Uterus (tissue), 4 donors: ENCODE results near the gene ZNF75A. TPM values are rescaled to one million over a fixed set of nuclear protein-coding genes. Genes with fewer than 3 reads are reported as not detected.
A peak's percentile ranks its signal among the peaks of the same experiment; 100 is the strongest.

ENCODE experiments used
- DNase-seq, 2 donors: peaks; one replicate each; pipeline ENCODE4 v3.0.0-alpha.2; 2019 to 2020
- H3K27ac ChIP-seq, 2 donors: fragments of 200-600 bp; sonication (generic); 1 replicate in 1 of 2; 2 replicates in 1 of 2; pipeline ENCODE4 v1.5.1; 2016 to 2018
- H3K27me3 ChIP-seq, 2 donors: fragments of 200-600 bp; sonication (generic); one replicate each; pipeline ENCODE4 v1.5.1; 2018 to 2019; ENCODE audit warnings: control low read depth in 1 of 2
- H3K36me3 ChIP-seq, 2 donors: fragments of 200-600 bp; sonication (generic); one replicate each; pipeline ENCODE4 v1.5.1; 2019; ENCODE audit warnings: control low read depth in 1 of 2
- H3K4me1 ChIP-seq, 2 donors: fragments of 200-600 bp; sonication (generic); one replicate each; pipeline ENCODE4 v1.5.1; 2018 to 2019; ENCODE audit warnings: control low read depth in 1 of 2
- H3K4me3 ChIP-seq, 2 donors: fragments of 200-600 bp; sonication (generic); 1 replicate in 1 of 2; 2 replicates in 1 of 2; pipeline ENCODE4 v1.5.1; 2018 to 2019; ENCODE audit warnings: mild to moderate bottlenecking in 1 of 2
- H3K9me3 ChIP-seq, 2 donors: fragments of 200-600 bp; sonication (generic); one replicate each; pipeline ENCODE4 v1.5.1; 2019; ENCODE audit warnings: control low read depth in 1 of 2
- POLR2A ChIP-seq, 2 donors: fragments of 450-650 bp; IDR thresholded peaks; one replicate each; pipeline ENCODE4 v1.6.1; 2016; ENCODE audit warnings: antibody characterized with exemption in 2 of 2, mild to moderate bottlenecking in 1 of 2, moderate library complexity in 1 of 2
- intact Hi-C: fragments of 100-400 bp; cut with DNase I; formaldehyde crosslinking; loops from one replicate; pipeline ENCODE4 v1.15.1; 2023; ENCODE audit warnings: low total_unique reads
- total RNA-seq, 4 donors: library from RNA; depleted of rRNA in 3 of 4; stranded (reverse); fragments of >200 nt in 3 of 4; gene quantifications; one replicate each; pipeline versions ENCODE4 v1.1.0 to v1.2.4, GENCODE V29; 2014 to 2023
- TF ChIP-seq, protein P1 (sequence below), 4 experiments: fragments of 200-600 bp in 2 of 4; fragments of 450-650 bp in 2 of 4; sonication (generic) in 2 of 4; IDR thresholded peaks; one replicate each; pipeline ENCODE4 v1.5.1; 2016 to 2019; ENCODE audit warnings: antibody characterized with exemption in 4 of 4, mild to moderate bottlenecking in 2 of 4, moderate library complexity in 1 of 4
- donor health status: DM: yes; HTN: yes; CAD: no.

ZNF75A gene
- total RNA-seq, 4 donors from 2014 or later: 8.8 to 54.5 (median 30.9) TPM

DNA sequence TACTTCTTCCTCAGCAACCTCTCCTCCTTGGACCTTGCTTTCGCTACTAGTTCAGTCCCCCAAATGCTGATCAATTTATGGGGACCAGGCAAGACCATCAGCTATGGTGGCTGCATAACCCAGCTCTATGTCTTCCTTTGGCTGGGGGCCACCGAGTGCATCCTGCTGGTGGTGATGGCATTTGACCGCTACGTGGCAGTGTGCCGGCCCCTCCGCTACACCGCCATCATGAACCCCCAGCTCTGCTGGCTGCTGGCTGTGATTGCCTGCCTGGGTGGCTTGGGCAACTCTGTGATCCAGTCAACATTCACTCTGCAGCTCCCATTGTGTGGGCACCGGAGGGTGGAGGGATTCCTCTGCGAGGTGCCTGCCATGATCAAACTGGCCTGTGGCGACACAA is 50.8 kb downstream of the ZNF75A start:
- TF ChIP-seq, protein P1, sequence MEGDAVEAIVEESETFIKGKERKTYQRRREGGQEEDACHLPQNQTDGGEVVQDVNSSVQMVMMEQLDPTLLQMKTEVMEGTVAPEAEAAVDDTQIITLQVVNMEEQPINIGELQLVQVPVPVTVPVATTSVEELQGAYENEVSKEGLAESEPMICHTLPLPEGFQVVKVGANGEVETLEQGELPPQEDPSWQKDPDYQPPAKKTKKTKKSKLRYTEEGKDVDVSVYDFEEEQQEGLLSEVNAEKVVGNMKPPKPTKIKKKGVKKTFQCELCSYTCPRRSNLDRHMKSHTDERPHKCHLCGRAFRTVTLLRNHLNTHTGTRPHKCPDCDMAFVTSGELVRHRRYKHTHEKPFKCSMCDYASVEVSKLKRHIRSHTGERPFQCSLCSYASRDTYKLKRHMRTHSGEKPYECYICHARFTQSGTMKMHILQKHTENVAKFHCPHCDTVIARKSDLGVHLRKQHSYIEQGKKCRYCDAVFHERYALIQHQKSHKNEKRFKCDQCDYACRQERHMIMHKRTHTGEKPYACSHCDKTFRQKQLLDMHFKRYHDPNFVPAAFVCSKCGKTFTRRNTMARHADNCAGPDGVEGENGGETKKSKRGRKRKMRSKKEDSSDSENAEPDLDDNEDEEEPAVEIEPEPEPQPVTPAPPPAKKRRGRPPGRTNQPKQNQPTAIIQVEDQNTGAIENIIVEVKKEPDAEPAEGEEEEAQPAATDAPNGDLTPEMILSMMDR (IDR thresholded peaks at IDR 0.05): no peak
- no peak for TF ChIP-seq POLR2A (IDR thresholded peaks at IDR 0.05)
- no peaks in the 10 kb centered on the region for H3K4me1 ChIP-seq

DNA sequence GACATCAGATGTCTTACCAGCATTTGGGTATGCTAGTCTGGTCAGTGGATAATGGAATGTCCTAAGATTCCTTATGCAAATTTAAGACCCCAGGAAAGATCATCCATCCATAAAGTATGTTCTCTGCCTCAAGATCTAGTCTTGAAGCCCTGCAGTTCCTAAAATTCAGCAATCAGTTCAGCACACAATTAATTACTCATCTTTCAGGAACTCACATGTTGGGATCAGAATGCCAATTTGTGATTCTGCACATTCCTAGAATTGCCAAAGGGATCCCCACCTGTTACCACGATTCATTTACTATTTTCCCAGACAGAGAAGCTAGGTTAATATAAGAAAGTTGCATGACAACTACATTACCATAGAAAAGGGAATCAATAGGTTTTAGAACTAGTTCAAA is 53.6 kb downstream of the ZNF75A start:
- Histone ChIP-seq H3K36me3 (no peaks in the 10 kb centered on the region), H3K27me3 (no peaks in the 10 kb centered on the region), H3K4me1 (no peaks in the 10 kb centered on the region), H3K9me3 (peaks cover 0 to 4% of the 10 kb centered on the region in 2 donors), H3K4me3 (no peak overlapping the region), H3K27ac (no peak overlapping the region)
- intact Hi-C loops: no loop called here
- DNase-seq: no peak
- TF ChIP-seq POLR2A (IDR thresholded peaks at IDR 0.05): no peak
- TF ChIP-seq, protein P1 (IDR thresholded peaks at IDR 0.05): no peak

More for the DNA sequence above, 50.8 kb downstream of the ZNF75A start:
- intact Hi-C loops: no loop called here
- Histone ChIP-seq H3K27ac (no peak overlapping the region), H3K9me3 (no peaks in the 10 kb centered on the region), H3K27me3 (no peaks in the 10 kb centered on the region), H3K4me3 (no peak overlapping the region), H3K36me3 (no peaks in the 10 kb centered on the region)
- no peak for DNase-seq

DNA sequence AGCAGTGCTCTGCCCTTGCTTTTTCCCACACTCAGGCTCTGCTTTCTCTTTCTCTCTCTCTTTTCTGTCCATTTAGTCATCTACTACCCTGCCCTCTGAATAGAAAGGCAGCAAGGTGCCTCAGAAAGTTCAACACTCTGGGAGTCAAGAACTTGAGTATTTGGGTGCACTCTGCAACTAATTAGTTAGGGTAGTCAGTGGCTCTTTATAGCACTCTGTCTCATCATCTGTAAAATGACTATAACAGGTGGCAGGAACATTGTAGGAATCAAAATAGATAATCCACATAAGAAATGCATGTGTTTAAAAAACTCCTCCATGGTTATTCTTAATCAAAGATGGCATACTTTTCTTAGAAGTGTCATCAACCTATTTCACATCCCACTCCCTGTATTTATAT is 57.6 kb downstream of the ZNF75A start:
- Histone ChIP-seq H3K27me3 (no peaks in the 10 kb centered on the region), H3K27ac (no peak overlapping the region), H3K4me1 (no peaks in the 10 kb centered on the region), H3K36me3 (no peaks in the 10 kb centered on the region), H3K4me3 (no peak overlapping the region), H3K9me3 (peaks cover 0 to 6% of the 10 kb centered on the region in 2 donors)
- DNase-seq: no peak
- intact Hi-C loops: no loop called here
- TF ChIP-seq POLR2A (IDR thresholded peaks at IDR 0.05): no peak
- TF ChIP-seq, protein P1 (IDR thresholded peaks at IDR 0.05): no peak

DNA sequence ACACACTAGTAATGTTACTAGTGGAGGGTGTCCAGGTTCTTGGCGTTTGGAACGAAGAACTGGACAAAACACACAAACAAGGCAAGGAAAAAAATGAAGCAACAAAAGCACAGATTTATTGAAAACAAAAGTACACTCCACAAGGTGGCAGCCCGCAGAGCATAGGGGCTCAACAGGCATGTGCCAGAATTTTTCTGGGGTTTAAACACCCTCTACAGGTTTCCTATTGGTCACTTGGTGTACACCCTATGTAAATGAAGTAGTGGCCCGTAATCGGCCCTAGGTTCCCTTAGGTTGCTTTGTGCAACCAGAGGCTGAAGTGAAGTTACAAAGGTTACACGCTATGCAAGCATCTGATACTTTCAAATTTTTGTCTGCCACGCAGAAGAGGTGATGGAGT is 58.5 kb downstream of the ZNF75A start:
- intact Hi-C loops: no loop called here
- Histone ChIP-seq H3K9me3 (peaks cover 0 to 6% of the 10 kb centered on the region in 2 donors), H3K27ac (no peak overlapping the region), H3K4me3 (no peak overlapping the region), H3K27me3 (no peaks in the 10 kb centered on the region), H3K36me3 (no peaks in the 10 kb centered on the region), H3K4me1 (no peaks in the 10 kb centered on the region)
- TF ChIP-seq, protein P1 (IDR thresholded peaks at IDR 0.05): no peak
- DNase-seq: no peak

DNA sequence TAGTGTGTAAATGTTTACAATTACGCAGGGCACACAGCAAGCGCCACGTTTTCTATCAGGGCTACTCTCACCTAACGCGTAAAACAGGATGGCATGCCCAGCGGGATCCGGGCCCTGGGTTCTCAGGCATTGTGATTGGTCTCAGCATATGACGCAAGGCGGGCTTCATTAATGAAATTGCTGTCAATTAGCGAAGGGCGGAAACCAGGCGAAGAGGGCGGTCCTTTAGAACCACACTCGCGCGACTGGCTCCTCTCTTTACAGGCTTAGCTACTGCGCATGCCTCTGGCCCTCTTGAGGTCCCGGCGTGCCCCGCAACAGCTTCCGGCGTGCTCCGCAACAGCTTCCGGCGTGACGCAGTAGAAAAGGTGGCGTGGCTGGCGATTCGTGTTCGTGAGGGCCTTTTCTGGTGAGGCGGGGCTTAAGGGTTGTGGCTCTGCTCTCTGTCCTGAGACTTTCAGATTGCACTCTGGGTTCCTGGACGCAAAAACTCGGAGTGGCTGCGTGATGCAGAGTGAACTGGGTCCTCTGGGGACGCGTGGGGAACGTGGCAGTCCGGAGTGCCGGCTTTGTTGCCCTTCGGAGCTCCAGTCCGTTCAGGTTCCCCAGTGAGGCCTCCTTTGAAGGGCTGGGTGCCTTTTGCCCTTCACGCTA is 59.6 kb downstream of the ZNF75A start:
- Histone ChIP-seq H3K36me3 (no peaks in the 10 kb centered on the region), H3K27ac (peak overlapping the region; percentile 58 to 62), H3K27me3 (no peaks in the 10 kb centered on the region), H3K9me3 (peaks cover 0 to 6% of the 10 kb centered on the region in 2 donors), H3K4me3 (peak overlapping the region; percentile 16 to 45), H3K4me1 (no peaks in the 10 kb centered on the region)
- intact Hi-C loops: no loop called here
- TF ChIP-seq, protein P1 (IDR thresholded peaks at IDR 0.05): no peak
- TF ChIP-seq POLR2A (IDR thresholded peaks at IDR 0.05): no peak
- peak; percentile 75 to 88 for DNase-seq

Other genes starting within 250 kb of the ZNF75A start
- 10 to 100 TPM in 3 of 4 donors, 1 to 10 TPM in 1; 7.5 to 37.1 (median 20.9) TPM for gene IL32, start 239.9 kb upstream of the ZNF75A start, total RNA-seq
- gene ZSCAN10, start 206.2 kb upstream of the ZNF75A start, total RNA-seq: not detected
- gene ZNF205, start 192.9 kb upstream of the ZNF75A start, total RNA-seq: 10 to 100 TPM; 12.9 to 26.9 (median 18.3) TPM
- 100 to 1,000 TPM in 1 of 4 donors, 10 to 100 TPM in 1, 1 to 10 TPM in 1, under 1 TPM in 1; 0.77 to 101 (median 11.1) TPM for gene ZNF213, start 170.5 kb upstream of the ZNF75A start, total RNA-seq
- not detected for gene OR1F1, start 117.3 kb upstream of the ZNF75A start, total RNA-seq
- gene ZNF200, start 70.3 kb upstream of the ZNF75A start, total RNA-seq: 10 to 100 TPM in 2 of 4 donors, 1 to 10 TPM in 2; 4.1 to 17.6 (median 10.7) TPM
- gene MEFV, start 48.9 kb upstream of the ZNF75A start, total RNA-seq: 10 to 100 TPM in 1 of 4 donors, 1 to 10 TPM in 1, under 1 TPM in 2; 0.21 to 12.0 (median 1.1) TPM
- 10 to 100 TPM; 13.2 to 82.5 (median 53.9) TPM for gene ZNF263, start 22.0 kb upstream of the ZNF75A start, total RNA-seq
- 10 to 100 TPM in 2 of 4 donors, 1 to 10 TPM in 2; 1.5 to 21.8 (median 10.1) TPM for gene TIGD7, start 67 bp upstream of the ZNF75A start, total RNA-seq
- under 1 TPM in 2 of 4 donors, not detected in 2; 0.52 to 0.69 TPM for gene OR2C1, start 50.4 kb downstream of the ZNF75A start, total RNA-seq
- 10 to 100 TPM in 3 of 4 donors, 1 to 10 TPM in 1; 1.8 to 27.6 (median 16.1) TPM for gene ZSCAN32, start 95.5 kb downstream of the ZNF75A start, total RNA-seq
- gene ZNF174, start 95.7 kb downstream of the ZNF75A start, total RNA-seq: 10 to 100 TPM in 3 of 4 donors, 1 to 10 TPM in 1; 5.6 to 16.2 (median 12.3) TPM
- gene ZNF597, start 138.0 kb downstream of the ZNF75A start, total RNA-seq: 1 to 10 TPM; 1.3 to 5.2 (median 2.7) TPM
- 10 to 100 TPM; 17.4 to 45.1 (median 27.9) TPM for gene NAA60, start 138.2 kb downstream of the ZNF75A start, total RNA-seq
- not detected for gene C16orf90, start 190.0 kb downstream of the ZNF75A start, total RNA-seq
- 10 to 100 TPM; 33.9 to 55.0 (median 43.1) TPM for gene CLUAP1, start 195.5 kb downstream of the ZNF75A start, total RNA-seq